Measurements from ENCODE around the gene GRAP. TPM values are rescaled to one million over a fixed set of nuclear protein-coding genes. Genes with fewer than 3 reads are reported as not detected.
"Not testable (repeated sequence)": the region's sequence is repeated elsewhere in the genome, so short reads cannot be mapped to it uniquely, and the experiment has no call there.

The GRAP gene
- total RNA-seq, 1 donor from 2014 or later: 8.5 TPM

GRCh38 chr17:19032377-19032988 lies 14.3 kb downstream of the GRAP start:
- H3K36me3 ChIP-seq; intact Hi-C loops (cut with DNase I); H3K27me3 ChIP-seq (ENCODE audit: low read depth); DNase-seq; H3K9me3 ChIP-seq; H3K4me3 ChIP-seq; H3K4me1 ChIP-seq; H3K27ac ChIP-seq: not testable (repeated sequence)
- ATAC-seq: peak; percentile 94 to 96

GRCh38 chr17:19031729-19032128 lies 15.0 kb downstream of the GRAP start:
- H3K27ac ChIP-seq; H3K36me3 ChIP-seq; H3K27me3 ChIP-seq (ENCODE audit: low read depth); intact Hi-C loops (cut with DNase I); H3K4me3 ChIP-seq; H3K4me1 ChIP-seq; H3K9me3 ChIP-seq: not testable (repeated sequence)
- ATAC-seq: peak; percentile 91 to 95
- DNase-seq: peak; percentile 76
- TF ChIP-seq, protein P1, sequence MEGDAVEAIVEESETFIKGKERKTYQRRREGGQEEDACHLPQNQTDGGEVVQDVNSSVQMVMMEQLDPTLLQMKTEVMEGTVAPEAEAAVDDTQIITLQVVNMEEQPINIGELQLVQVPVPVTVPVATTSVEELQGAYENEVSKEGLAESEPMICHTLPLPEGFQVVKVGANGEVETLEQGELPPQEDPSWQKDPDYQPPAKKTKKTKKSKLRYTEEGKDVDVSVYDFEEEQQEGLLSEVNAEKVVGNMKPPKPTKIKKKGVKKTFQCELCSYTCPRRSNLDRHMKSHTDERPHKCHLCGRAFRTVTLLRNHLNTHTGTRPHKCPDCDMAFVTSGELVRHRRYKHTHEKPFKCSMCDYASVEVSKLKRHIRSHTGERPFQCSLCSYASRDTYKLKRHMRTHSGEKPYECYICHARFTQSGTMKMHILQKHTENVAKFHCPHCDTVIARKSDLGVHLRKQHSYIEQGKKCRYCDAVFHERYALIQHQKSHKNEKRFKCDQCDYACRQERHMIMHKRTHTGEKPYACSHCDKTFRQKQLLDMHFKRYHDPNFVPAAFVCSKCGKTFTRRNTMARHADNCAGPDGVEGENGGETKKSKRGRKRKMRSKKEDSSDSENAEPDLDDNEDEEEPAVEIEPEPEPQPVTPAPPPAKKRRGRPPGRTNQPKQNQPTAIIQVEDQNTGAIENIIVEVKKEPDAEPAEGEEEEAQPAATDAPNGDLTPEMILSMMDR (IDR thresholded peaks at IDR 0.05): peak; percentile 36

DNA sequence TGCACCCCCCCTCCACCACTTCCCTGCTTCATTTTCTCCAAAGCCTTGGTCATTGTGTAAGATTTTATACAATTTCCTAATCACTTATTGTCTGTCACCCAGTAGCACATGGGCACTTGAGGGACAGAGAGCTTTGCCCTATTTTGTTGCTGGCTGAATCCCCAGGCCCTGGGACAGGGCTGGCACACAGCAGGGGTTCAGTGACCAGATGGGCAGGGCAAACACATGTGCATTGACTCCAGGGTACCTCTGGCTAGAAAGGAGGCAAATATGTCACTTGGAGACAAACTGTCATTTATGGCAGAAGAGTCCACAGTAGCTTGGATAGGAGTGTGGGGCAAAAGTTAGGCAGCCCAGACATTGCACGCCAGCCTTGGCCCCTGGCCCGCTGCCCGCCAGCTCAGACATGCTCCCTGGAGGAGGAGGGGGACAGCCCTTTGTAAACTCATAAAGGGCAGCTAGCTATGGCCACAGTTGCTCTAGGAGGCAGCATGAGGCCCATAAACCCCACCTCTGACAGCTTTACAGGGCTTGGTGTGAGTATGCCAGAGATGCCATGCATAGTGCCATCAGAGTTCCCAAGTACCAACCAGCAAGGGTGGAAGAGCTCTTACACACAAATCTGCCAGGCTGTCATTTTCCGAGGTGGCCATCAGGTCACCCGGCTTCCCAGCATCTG lies 15.8 kb downstream of the GRAP start:
- DNase-seq; H3K9me3 ChIP-seq; H3K27me3 ChIP-seq (ENCODE audit: low read depth); H3K36me3 ChIP-seq; H3K4me3 ChIP-seq; H3K27ac ChIP-seq; H3K4me1 ChIP-seq; intact Hi-C loops (cut with DNase I): not testable (repeated sequence)
- ATAC-seq: peak in 1 of 2 donors; percentile 2

GRCh38 chr17:19029740-19030139 lies 17.0 kb downstream of the GRAP start:
- H3K27me3 ChIP-seq (ENCODE audit: low read depth); H3K36me3 ChIP-seq; H3K9me3 ChIP-seq; H3K27ac ChIP-seq; ATAC-seq; H3K4me3 ChIP-seq; intact Hi-C loops (cut with DNase I); DNase-seq; H3K4me1 ChIP-seq: not testable (repeated sequence)

GRCh38 chr17:19028671-19029070 lies 18.1 kb downstream of the GRAP start:
- H3K27me3 ChIP-seq (ENCODE audit: low read depth); intact Hi-C loops (cut with DNase I); H3K9me3 ChIP-seq; ATAC-seq; DNase-seq; H3K36me3 ChIP-seq; H3K27ac ChIP-seq; H3K4me1 ChIP-seq; H3K4me3 ChIP-seq: not testable (repeated sequence)

DNA sequence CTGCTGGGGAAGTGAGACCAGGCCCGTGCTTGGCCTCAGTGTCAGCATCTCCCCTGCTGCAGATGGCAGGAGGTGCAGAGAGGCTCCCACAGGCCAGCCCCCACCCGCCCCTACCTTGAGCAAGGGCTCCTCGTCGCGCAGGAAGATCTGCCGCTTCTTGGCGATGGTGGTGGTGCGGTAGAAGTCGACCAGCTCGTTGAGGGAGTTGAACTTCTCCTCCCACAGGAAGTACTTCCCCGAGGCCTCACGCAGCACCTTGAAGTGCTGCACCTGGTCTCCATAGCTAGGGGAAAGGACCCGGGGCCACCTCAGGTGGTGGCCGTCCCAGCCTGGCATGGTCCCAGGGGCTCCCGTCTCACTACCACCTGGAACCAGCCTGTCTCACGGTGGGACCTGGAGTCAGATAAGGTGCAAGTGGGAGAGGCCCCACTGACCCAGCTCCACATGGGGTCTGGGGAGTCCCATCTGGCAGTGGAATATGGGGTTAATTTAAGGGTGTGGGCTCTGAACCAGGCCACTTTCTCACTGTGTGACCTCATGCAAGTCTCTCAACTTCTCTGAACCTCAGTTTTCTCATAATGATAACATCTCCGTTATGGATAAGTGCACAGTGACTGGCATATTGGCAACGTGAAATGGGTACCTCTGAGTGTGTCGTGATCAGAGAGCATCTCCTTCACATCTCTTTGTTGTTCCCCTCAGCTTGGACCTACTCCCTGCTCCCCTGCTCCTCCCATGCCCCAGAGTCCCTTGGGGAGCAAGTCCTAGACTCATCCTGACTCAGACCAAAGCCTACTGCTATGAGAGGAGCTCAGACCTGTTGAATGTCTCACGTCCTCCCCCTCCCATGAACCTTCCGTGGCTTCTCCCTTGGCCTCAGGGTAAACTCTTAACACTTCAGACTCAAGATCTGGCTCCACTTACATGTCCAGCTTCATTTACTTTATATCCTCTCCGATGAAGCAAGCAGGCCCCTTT lies 22.4 kb downstream of the GRAP start:
- Histone ChIP-seq H3K27ac (no peak overlapping the region), H3K4me3 (no peak overlapping the region), H3K9me3 (no peaks in the 10 kb centered on the region), H3K4me1 (no peaks in the 10 kb centered on the region), H3K36me3 (no peaks in the 10 kb centered on the region), H3K27me3 (ENCODE audit: low read depth) (no peaks in the 10 kb centered on the region)
- no peak for ATAC-seq
- TF ChIP-seq, protein P1 (IDR thresholded peaks at IDR 0.05): no peak
- intact Hi-C loops (cut with DNase I): no loop called here
- peak; percentile 32 for DNase-seq

- Histone ChIP-seq H3K4me1 (no peaks in the 10 kb centered on the region), H3K36me3 (no peaks in the 10 kb centered on the region), H3K4me3 (no peak overlapping the region), H3K27ac (no peak overlapping the region), H3K27me3 (ENCODE audit: low read depth) (no peaks in the 10 kb centered on the region), H3K9me3 (no peaks in the 10 kb centered on the region)
- DNase-seq: peak; percentile 20
- ATAC-seq: no peak
- TF ChIP-seq, protein P1 (IDR thresholded peaks at IDR 0.05): no peak
- intact Hi-C loops (cut with DNase I): no loop called here
These were observed 23.4 kb downstream of the GRAP start for GRCh38 chr17:19023209-19023999.

All from lower lobe of right lung (tissue), 2 donors.